NCI-H526 treated with DMSO at 0.1 percent for 48 hours (cell line): ENCODE measurements around the gene SPAG16.
"Not testable (repeated sequence)": the region's sequence is repeated elsewhere in the genome, so short reads cannot be mapped to it uniquely, and the experiment has no call there.

Experiments
- DNase-seq: peaks from one replicate; lab custom pipeline; 2025; lab: John Stamatoyannopoulos, UW

SPAG16 gene

GRCh38 chr2:213834746-213835145 lies 550.5 kb downstream of the SPAG16 start:
- DNase-seq, result no peak

DNA sequence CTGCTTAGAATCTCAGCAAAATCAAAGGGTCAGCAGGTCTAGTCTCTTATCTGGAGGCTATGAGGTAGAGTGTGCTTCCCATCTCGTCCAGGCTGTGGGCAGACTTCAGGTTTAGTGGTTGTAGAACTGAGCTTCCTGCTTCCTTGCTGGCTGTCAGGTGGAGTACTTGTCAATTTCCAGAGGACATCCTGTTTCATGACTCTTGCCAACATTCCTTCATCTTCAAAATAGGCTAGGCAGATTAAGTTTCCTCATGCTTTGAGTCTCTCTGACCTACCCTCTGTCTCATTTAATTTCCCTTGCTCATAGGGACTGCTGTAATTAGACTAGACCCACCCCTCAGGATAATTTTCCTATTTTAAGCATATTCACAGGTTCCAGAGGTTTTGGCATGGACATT lies 562.6 kb downstream of the SPAG16 start:
- no peak for DNase-seq

GRCh38 chr2:213847316-213847715 lies 563.1 kb downstream of the SPAG16 start:
- DNase-seq, result no peak

DNA sequence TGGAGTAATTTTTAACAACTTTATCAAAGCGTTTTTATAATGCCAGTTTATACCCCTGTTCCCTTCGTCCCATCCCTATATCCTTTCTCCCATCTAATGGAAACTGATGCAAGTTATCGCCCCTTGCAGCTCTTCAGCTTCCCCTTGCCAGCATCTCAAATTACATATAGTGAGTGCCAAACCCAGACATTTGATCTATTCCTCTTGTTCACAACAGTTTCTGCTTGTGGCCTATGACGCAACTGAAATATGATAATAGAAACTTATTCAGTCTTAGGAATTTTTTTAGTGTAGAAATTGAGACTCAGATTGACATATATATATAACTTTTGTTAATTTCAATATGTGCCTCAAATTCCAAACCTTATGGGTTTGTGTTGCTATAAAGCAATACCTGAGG lies 564.4 kb downstream of the SPAG16 start:
- DNase-seq, result no peak

GRCh38 chr2:213861638-213862037 lies 577.4 kb downstream of the SPAG16 start:
- no peak for DNase-seq

GRCh38 chr2:213862407-213863076 lies 578.3 kb downstream of the SPAG16 start:
- DNase-seq, result no peak

DNA sequence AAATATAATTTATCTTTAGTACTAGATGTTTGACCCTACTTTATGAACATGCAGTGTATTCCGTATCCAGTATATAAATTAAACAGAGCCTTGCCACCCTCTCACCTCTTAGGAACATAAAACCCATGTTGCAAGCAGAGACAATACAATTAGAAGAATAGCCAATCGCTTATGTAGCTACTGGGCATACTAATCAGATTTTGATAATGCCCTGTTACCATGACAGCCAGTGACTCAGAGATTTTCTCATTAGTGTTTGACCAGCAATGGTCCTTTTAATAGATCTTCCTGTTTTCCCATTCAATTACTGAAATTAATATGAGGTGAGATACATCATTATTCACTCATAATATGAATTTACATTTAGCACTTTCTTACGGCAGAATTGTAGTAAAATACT lies 579.3 kb downstream of the SPAG16 start:
- no peak for DNase-seq

DNA sequence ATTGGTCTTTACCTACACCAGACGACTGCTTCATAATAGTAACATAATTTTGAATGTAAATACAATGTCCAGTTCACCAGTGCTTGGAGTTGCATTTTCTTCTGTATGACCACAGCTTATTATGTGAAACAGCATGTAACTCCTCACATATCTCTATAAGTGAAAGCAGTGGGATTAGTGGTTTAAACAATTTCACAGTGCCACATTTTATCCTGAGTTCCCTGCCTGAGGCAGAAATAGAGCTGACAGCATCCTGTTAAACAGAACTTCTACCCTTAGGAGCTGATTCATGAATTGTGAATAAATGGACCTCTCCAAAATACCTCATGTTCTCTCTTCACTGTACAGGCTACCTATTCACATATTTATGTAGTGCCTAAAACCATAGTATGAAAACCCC lies 584.3 kb downstream of the SPAG16 start:
- DNase-seq, result no peak

- DNase-seq, result no peak
Observed at GRCh38 chr2:213885485-213885884, 601.2 kb downstream of the SPAG16 start.

DNA sequence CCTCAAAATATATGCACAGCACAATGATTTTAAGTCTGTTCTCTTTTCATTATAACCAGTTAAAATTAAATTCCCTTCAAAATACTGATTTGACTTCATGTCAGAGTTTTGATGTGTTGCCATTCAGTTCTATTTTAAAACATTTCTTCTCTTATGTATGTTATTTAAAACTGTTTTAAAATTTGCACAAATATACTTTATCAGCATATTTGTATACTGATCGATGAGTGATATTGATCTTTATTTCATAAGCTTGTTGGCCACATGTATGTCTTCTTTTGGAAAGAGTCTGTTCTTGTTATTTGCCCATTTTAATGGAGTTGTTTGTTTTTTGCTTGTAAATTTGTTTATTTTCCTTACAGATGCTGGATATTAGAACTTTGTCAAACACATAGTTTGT lies 630.2 kb downstream of the SPAG16 start:
- DNase-seq, result no peak

- DNase-seq, result no peak
Observed at GRCh38 chr2:213920014-213920413, 635.8 kb downstream of the SPAG16 start.

- DNase-seq, result no peak
Observed at GRCh38 chr2:213923543-213923942, 639.3 kb downstream of the SPAG16 start.

DNA sequence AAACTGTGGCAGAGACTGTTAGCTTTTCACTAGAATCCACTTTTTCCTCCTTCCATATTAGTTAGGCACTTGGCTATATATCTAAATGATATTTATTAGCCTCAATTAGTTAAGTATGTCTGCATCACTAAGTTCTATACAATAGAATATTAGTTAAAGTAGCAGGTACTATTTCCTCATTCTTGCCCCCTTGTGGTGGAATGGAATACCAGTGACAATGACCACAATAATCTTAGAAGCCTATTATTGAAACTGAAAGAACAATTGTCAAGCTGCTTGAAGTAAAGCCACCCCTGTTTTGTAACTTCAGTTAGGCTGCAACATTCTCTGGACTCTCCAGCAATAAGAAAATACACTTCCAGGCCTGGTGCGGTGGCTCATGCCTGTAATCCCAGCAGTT lies 650.3 kb downstream of the SPAG16 start:
- no peak for DNase-seq

- DNase-seq, result no peak
Observed at GRCh38 chr2:213958086-213958485, 673.8 kb downstream of the SPAG16 start.

- DNase-seq, result no peak
Observed at GRCh38 chr2:213959589-213959988, 675.3 kb downstream of the SPAG16 start.

DNA sequence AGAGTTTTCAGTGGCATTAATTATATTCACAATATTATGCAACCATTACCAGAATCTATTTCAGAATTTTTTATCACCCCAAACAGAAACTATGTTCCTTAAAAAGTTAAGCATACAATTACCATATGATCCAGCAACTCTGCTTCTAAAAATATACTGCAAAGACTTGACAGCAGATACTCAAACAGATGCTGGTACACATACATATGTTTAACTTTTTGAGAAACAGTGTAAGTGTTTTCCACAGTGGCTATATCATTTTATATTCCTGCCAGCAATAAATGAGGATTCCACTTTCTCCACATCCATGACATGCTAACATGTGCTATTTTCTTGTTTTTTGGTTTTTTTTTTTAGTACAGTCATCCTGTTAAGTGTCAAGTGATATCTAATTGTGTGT lies 687.3 kb downstream of the SPAG16 start:
- no peak for DNase-seq

DNA sequence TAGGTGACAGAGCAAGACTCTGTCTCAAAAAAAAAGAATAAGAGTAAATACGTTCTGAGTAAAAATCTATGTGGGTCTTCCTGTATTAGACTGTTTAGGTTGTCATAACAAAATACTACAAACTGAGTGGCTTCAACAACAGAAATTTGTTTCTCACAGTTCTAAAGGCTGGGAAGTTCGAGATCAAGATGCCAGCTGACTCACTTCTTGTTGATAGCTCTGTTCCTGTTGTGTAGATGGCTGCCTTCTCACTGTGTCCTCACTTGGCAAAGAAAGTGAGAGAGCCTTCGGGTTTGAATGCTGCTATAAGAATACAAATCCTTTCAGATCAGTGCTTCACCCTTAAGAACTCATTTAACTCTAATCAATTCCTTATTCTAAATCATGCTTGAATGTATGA lies 696.6 kb downstream of the SPAG16 start:
- no peak for DNase-seq

DNA sequence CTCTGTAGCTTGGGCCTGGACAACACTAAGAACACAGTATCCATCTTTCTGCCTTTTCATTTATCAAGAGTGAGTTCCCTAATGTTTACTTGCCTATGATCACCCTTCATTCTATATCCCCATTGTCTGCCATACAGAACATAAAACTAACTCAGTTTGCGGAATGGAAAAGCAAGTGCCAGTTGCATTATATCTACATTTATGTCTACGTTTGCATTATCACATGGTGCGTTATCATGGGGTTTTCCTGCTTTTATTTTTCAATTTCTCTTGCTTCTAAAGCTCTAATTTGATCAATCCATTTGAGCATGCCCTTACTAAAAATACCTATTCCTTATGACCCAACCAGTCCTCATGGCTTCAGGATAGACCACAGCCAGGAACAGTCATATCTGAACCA lies 704.9 kb downstream of the SPAG16 start:
- no peak for DNase-seq

GRCh38 chr2:213991453-213992108 lies 707.3 kb downstream of the SPAG16 start:
- DNase-seq, result no peak

GRCh38 chr2:213995400-213996105 lies 711.3 kb downstream of the SPAG16 start:
- DNase-seq, result no peak

DNA sequence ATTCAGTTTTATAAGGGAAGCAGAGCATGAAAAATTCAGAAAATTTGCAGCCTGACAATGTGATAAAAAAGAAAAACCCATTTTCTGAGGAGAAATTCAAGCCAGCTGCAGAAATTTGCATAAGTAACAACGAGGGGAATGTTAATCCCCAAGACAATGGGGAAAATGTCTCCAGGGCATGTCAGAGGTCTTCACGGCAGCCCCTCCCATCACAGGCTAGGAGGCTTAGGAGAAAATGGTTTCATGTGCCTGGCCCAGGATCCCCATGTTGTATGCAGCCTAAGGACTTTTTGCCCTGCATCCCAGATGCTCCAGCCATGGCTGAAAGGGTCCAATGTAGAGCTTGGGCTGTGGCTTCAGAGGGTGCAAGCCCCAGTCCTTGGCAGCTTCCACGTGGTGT lies 714.7 kb downstream of the SPAG16 start:
- DNase-seq, result not testable (repeated sequence)

DNA sequence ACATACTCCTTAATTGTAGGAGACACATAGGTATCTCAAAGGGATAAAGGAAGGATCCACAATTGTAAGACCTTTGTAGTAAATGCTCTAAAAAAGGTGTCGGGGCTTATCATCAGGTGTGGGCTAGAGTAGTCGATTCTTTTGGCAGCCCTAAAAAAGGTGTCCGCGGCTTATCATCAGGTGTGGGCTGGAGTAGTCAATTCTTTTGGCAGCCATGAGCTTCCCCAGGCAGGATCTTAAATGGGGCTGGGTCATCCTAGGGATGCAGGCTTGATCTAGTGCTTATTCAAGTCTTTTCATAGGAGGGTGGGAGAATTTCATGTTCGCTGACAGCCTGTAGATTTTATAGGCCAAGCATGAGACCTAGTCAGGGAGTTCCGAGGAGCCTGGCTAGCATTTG lies 720.2 kb downstream of the SPAG16 start:
- DNase-seq, result no peak

- DNase-seq, result no peak
Observed at GRCh38 chr2:214005337-214005736, 721.1 kb downstream of the SPAG16 start.
